Thyroid gland (tissue), 4 donors: ENCODE results near the gene FRYL.
"Not testable (repeated sequence)": the region's sequence is repeated elsewhere in the genome, so short reads cannot be mapped to it uniquely, and the experiment has no call there.

ENCODE experiments used
- CTCF ChIP-seq, 6 experiments: fragments of 200-600 bp in 3 of 6; fragments of 450-650 bp in 3 of 6; sonication (generic) in 3 of 6; IDR thresholded peaks; one replicate each; pipeline ENCODE4 v1.5.1; 2016 to 2019; ENCODE audit warnings: antibody characterized with exemption in 6 of 6, mild to moderate bottlenecking in 2 of 6, inconsistent platforms in 1 of 6, moderate library complexity in 1 of 6
- POLR2A ChIP-seq, 2 donors: fragments of 450-650 bp; IDR thresholded peaks; one replicate each; pipeline ENCODE4 v1.6.1; 2017; ENCODE audit warnings: antibody characterized with exemption in 2 of 2, mild to moderate bottlenecking in 2 of 2, moderate library complexity in 1 of 2

- not testable (repeated sequence) for TF ChIP-seq CTCF, POLR2A (IDR thresholded peaks at IDR 0.05)
These were observed 21.4 kb downstream of the FRYL start for GRCh38 chr4:48758703-48759102.
